ENCODE measurements around the gene LYRM4.

GRCh38 chr6:5153186-5153585 lies 107.6 kb downstream of the LYRM4 start:
- TF ChIP-seq POLR2A (IDR thresholded peaks at IDR 0.05) (no peak), CTCF (IDR thresholded peaks at IDR 0.05) (no peak)

Measured in esophagus squamous epithelium (tissue), 4 donors.